Mucosa of descending colon (tissue), 3 donors: ENCODE measurements around the gene SH3TC2. TPM values are rescaled to one million over a fixed set of nuclear protein-coding genes. Genes with fewer than 3 reads are reported as not detected.
"Not testable (repeated sequence)": the region's sequence is repeated elsewhere in the genome, so short reads cannot be mapped to it uniquely, and the experiment has no call there.

Source experiments
- ATAC-seq: fragments of 200-7000 bp; cut with Tn5 transposase; one replicate; pipeline ENCODE4 v1.9.1; 2020; ENCODE audit warnings: mild to moderate bottlenecking, moderate library complexity
- DNase-seq, 3 donors: peaks; one replicate each; pipeline ENCODE4 v3.0.0-alpha.2; 2020
- H3K36me3 ChIP-seq: fragments of 200-600 bp; one replicate; pipeline ENCODE4 v1.8.0; 2021; ENCODE audit warnings: low read depth, mild to moderate bottlenecking
- H3K4me1 ChIP-seq: fragments of 200-600 bp; one replicate; pipeline ENCODE4 v1.8.0; 2021; ENCODE audit warnings: low read depth, mild to moderate bottlenecking
- H3K4me3 ChIP-seq: fragments of 200-600 bp; one replicate; pipeline ENCODE4 v1.8.0; 2021; ENCODE audit warnings: mild to moderate bottlenecking
- H3K9me3 ChIP-seq: fragments of 200-600 bp; one replicate; pipeline ENCODE4 v1.8.0; 2021; ENCODE audit warnings: mild to moderate bottlenecking
- intact Hi-C, 2 donors: fragments of 100-400 bp; cut with DNase I in 1 of 2; cut with micrococcal nuclease in 1 of 2; formaldehyde crosslinking; loops; one replicate each; pipeline versions ENCODE4 v1.11.0 to v1.11.1; 2022; cut with DNase I, micrococcal nuclease
- total RNA-seq, 3 donors: library from RNA; stranded (reverse); fragmentation: NEBNext Ultra II Directional in 2 of 3; extraction: Animal tissue kit (Norgen Biotek cat#: 25700) in 2 of 3; gene quantifications; one replicate each; pipeline versions ENCODE4 v1.2.1 to v1.2.4, GENCODE V29; 2021 to 2023
- TF ChIP-seq, protein P1 (sequence below): fragments of 200-600 bp; IDR thresholded peaks from one replicate; pipeline ENCODE4 v1.8.0; 2022; ENCODE audit warnings: antibody characterized with exemption, mild to moderate bottlenecking
- donor health status: DM: no; HTN: no; CAD: no; lungs with moderate emphysema.
- donor health status: DM: no; HTN: no; CAD: no.
- donor health status: DM: no; HTN: yes; CAD: no.

Gene SH3TC2
- total RNA-seq, 3 donors from 2014 or later, result 1.3 to 3.9 (median 2.2) TPM

DNA sequence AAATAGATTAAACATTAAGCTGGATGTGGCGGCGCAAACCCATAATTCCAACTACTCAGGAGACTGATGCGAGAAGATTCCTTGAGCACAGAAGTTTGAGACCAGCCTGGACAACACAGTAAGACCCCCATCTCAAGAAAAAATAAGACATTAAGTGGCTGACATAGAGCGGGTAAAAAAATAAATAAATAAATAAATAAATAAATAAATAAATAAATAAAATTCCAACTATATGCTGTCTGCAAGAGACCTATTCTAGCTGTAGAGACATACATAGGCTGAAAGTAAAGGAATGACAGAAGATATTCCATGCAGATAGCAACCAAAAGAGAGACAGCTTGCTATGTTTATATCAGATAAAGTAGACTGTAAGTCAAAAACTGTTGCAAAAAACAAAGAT, 17.4 kb upstream of the SH3TC2 start:
- no peaks in the 10 kb centered on the region for H3K36me3 ChIP-seq
- TF ChIP-seq, protein P1, sequence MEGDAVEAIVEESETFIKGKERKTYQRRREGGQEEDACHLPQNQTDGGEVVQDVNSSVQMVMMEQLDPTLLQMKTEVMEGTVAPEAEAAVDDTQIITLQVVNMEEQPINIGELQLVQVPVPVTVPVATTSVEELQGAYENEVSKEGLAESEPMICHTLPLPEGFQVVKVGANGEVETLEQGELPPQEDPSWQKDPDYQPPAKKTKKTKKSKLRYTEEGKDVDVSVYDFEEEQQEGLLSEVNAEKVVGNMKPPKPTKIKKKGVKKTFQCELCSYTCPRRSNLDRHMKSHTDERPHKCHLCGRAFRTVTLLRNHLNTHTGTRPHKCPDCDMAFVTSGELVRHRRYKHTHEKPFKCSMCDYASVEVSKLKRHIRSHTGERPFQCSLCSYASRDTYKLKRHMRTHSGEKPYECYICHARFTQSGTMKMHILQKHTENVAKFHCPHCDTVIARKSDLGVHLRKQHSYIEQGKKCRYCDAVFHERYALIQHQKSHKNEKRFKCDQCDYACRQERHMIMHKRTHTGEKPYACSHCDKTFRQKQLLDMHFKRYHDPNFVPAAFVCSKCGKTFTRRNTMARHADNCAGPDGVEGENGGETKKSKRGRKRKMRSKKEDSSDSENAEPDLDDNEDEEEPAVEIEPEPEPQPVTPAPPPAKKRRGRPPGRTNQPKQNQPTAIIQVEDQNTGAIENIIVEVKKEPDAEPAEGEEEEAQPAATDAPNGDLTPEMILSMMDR, result no peak
- DNase-seq (no peak), ATAC-seq (no peak)
- no peaks in the 10 kb centered on the region for H3K4me1 ChIP-seq
- no peaks in the 10 kb centered on the region for H3K9me3 ChIP-seq
- intact Hi-C loops, result no loop called here
- no peak overlapping the region for H3K4me3 ChIP-seq

DNA sequence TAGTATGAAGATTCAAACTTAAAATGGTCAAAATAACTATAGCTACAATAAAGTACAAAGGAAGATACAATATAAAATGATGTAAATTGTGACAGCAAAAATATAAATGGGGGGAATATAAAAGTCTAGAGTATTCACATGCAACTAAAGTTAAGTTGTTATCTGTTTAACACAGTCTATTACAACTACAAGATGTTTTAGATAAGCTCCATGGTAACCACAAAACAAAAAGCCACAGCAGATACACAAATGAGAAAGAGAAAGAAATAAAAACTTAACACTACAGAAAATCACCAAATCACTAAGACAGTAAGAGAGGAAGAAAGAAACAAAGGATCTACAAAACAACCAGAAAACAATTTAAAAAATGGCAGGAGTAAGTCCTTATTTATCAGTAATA, 17.0 kb upstream of the SH3TC2 start:
- DNase-seq, result no peak
- TF ChIP-seq, protein P1, result no peak
- Histone ChIP-seq H3K9me3 (no peaks in the 10 kb centered on the region), H3K4me1 (no peaks in the 10 kb centered on the region), H3K4me3 (no peak overlapping the region), H3K36me3 (no peaks in the 10 kb centered on the region)
- ATAC-seq, result no peak
- intact Hi-C loops, result no loop called here

DNA sequence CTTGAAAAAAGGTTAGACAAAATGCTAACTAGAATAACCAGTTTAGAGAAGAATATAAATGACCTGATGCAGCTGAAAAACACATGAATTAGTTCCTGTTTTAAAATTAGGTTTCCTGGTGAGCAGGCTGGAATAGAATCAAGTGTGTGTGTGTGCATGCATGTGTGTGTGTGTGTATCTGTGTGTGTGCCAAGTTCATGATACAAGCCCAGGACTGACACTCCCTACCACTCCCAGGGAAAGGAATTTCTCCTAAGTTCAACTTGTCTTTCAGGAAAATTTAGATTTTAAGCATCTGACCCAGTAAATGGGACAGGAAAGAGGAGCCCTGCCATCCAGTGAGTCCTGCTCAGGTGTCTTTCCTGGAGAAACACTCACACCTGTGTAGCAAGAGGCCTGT, 11.2 kb upstream of the SH3TC2 start:
- DNase-seq, result peak in 1 of 3 donors; percentile 67
- H3K4me1 ChIP-seq, intact Hi-C loops, H3K9me3 ChIP-seq, H3K36me3 ChIP-seq, H3K4me3 ChIP-seq: not testable (repeated sequence)
- ATAC-seq, result peak; percentile 95

DNA sequence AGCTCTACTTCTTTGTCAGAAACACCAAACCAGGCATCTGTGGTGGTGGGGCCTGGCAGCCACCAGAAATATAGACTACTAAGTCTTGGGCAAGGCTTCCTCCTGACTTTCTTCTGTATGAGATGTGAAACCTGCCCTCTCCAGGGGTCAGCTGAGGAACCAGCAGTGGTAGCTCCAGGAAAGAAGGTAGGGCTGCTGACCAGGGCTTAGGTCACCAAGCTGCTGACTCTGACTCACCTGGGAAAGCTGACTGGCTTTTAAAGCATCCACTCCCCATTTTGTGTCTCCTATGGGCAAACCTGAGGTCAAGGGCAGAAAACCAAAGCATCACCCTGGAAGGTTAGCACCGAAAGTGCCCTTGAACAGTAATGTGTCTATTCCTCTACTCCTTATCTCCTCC, 10.4 kb upstream of the SH3TC2 start:
- intact Hi-C loops, result no loop called here
- DNase-seq (no peak), ATAC-seq (peak; percentile 67)
- H3K4me3 ChIP-seq, result no peak overlapping the region
- H3K36me3 ChIP-seq, result no peaks in the 10 kb centered on the region
- H3K4me1 ChIP-seq, result no peaks in the 10 kb centered on the region
- no peaks in the 10 kb centered on the region for H3K9me3 ChIP-seq
- TF ChIP-seq, protein P1, result no peak

DNA sequence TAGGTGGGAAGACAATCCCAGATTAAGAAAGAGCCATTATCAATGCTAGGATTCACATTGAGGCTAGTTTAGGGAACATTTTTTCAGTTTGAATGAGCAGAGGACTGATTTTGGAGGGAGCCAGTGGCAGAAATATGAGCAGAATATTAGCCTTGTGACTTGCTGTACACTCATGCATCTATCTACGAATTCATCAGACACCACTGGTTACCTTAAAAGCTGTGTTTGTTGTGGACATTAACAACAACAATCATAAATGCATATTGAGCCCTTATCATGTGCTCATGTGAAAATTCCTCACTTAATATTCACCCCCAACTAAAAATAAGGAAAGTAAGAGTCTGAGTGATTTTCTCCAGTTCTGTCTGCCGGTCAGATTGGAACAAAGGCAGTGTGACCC, 9.9 kb upstream of the SH3TC2 start:
- TF ChIP-seq, protein P1, result no peak
- H3K36me3 ChIP-seq, result no peaks in the 10 kb centered on the region
- DNase-seq (no peak), ATAC-seq (no peak)
- intact Hi-C loops, result no loop called here
- no peak overlapping the region for H3K4me3 ChIP-seq
- H3K4me1 ChIP-seq, result no peaks in the 10 kb centered on the region
- H3K9me3 ChIP-seq, result no peaks in the 10 kb centered on the region

DNA sequence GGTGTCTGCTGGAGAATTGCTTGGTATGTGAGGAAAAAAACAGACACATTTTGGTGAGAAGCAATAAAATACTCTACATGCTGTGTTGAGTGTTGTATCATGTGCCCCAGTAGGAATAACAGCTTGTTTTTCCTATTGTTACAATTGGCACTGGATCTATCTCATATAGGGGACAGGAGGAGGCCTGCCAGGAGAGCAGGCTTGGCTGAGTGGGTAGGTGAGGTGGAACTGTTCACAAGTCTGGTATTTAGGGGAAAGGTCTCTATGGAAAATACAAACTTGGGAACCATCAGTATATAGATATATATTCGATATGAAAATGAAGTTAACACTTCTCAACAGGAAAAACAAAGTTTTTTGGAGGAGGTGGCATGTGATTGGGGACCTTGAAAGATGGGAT, 9.5 kb upstream of the SH3TC2 start:
- H3K4me1 ChIP-seq, result no peaks in the 10 kb centered on the region
- no peaks in the 10 kb centered on the region for H3K9me3 ChIP-seq
- no peak overlapping the region for H3K4me3 ChIP-seq
- H3K36me3 ChIP-seq, result no peaks in the 10 kb centered on the region
- no peak for DNase-seq
- TF ChIP-seq, protein P1, result no peak
- ATAC-seq, result no peak
- intact Hi-C loops, result no loop called here
